Bronchial epithelial cell (primary cell): ENCODE measurements around the gene OR2S2. TPM values are rescaled to one million over a fixed set of nuclear protein-coding genes. Genes with fewer than 3 reads are reported as not detected.

Source experiments
- DNase-seq: peaks from one replicate; pipeline ENCODE4 v3.0.0-alpha.2; 2010; ENCODE audit warnings: low read depth
- FAIRE-seq: peaks from 2 replicates; lab custom pipeline; 2011; peaks lifted over from hg19 to GRCh38; lab: Jason Lieb, UNC
- H3K27me3 ChIP-seq: 2 replicates; pipeline ENCODE4 v1.5.1; 2011; ENCODE audit warnings: low read length; ENCODE audit not compliant: control insufficient read depth, insufficient read depth
- H3K36me3 ChIP-seq: 2 replicates; pipeline ENCODE4 v1.5.1; 2011; ENCODE audit warnings: low read length; ENCODE audit not compliant: control insufficient read depth, insufficient read depth
- H3K4me3 ChIP-seq: 2 replicates; pipeline ENCODE4 v1.5.1; 2011; ENCODE audit warnings: mild to moderate bottlenecking, low read depth, low read length, control low read depth
- CTCF ChIP-seq: IDR thresholded peaks from 2 replicates; pipeline ENCODE4 v1.5.1; 2011; ENCODE audit warnings: mild to moderate bottlenecking, moderate library complexity, low read length, control low read depth, inconsistent platforms; ENCODE audit not compliant: insufficient read depth, severe bottlenecking
- total RNA-seq: library from RNA; depleted of rRNA; stranded (reverse); fragments of >200 nt; gene quantifications from 2 replicates; pipeline ENCODE4 v1.2.1, GENCODE V29; 2014

OR2S2 gene
- total RNA-seq, 1 donor from 2014 or later: not detected

GRCh38 chr9:35967042-35967441 lies 9.1 kb upstream of the OR2S2 start:
- Histone ChIP-seq H3K36me3 (no peaks in the 10 kb centered on the region), H3K27me3 (no peaks in the 10 kb centered on the region), H3K4me3 (no peak overlapping the region)
- FAIRE-seq (no peak), DNase-seq (no peak)
- TF ChIP-seq CTCF: no peak

- TF ChIP-seq CTCF: no peak
- no peak for FAIRE-seq
- H3K27me3 ChIP-seq: no peaks in the 10 kb centered on the region
- H3K4me3 ChIP-seq: no peak overlapping the region
- no peak for DNase-seq
- H3K36me3 ChIP-seq: no peaks in the 10 kb centered on the region
Measured at GRCh38 chr9:35966433-35966832, 8.5 kb upstream of the OR2S2 start.

- no peak for FAIRE-seq
- no peaks in the 10 kb centered on the region for H3K36me3 ChIP-seq
- H3K27me3 ChIP-seq: peaks cover 2% of the 10 kb centered on the region
- no peak overlapping the region for H3K4me3 ChIP-seq
- DNase-seq: no peak
- no peak for TF ChIP-seq CTCF
Measured at GRCh38 chr9:35965011-35965410, 7.1 kb upstream of the OR2S2 start.

- no peak for DNase-seq
- Histone ChIP-seq H3K4me3 (no peak overlapping the region), H3K36me3 (no peaks in the 10 kb centered on the region), H3K27me3 (peaks cover 2% of the 10 kb centered on the region)
- no peak for FAIRE-seq
- TF ChIP-seq CTCF: no peak
Measured at GRCh38 chr9:35962126-35962906, 4.4 kb upstream of the OR2S2 start.

GRCh38 chr9:35960039-35960655 lies 2.2 kb upstream of the OR2S2 start:
- DNase-seq (no peak), FAIRE-seq (no peak)
- TF ChIP-seq CTCF: no peak
- peaks cover 2% of the 10 kb centered on the region for H3K27me3 ChIP-seq
- H3K36me3 ChIP-seq: no peaks in the 10 kb centered on the region
- H3K4me3 ChIP-seq: no peak overlapping the region

GRCh38 chr9:35956651-35957050 lies 1.3 kb downstream of the OR2S2 start:
- peaks cover 2% of the 10 kb centered on the region for H3K27me3 ChIP-seq
- no peak for TF ChIP-seq CTCF
- DNase-seq (no peak), FAIRE-seq (no peak)
- H3K36me3 ChIP-seq: no peaks in the 10 kb centered on the region
- no peak overlapping the region for H3K4me3 ChIP-seq
